22Rv1 (cell line): ENCODE results near the gene THRB.

Source experiments
- H3K27ac ChIP-seq: fragments of 450-650 bp; 2 replicates; pipeline ENCODE4 v1.5.1; 2017
- CTCF ChIP-seq: fragments of 450-650 bp; IDR thresholded peaks from 2 replicates; pipeline ENCODE4 v1.5.1; 2017; ENCODE audit warnings: mild to moderate bottlenecking
- ZFX ChIP-seq: fragments of 450-650 bp; IDR thresholded peaks from 2 replicates; pipeline ENCODE4 v1.6.1; 2017; ENCODE audit warnings: antibody characterized with exemption, borderline replicate concordance

The THRB gene

GRCh38 chr3:24067483-24067882 is 427.2 kb downstream of the THRB start:
- H3K27ac ChIP-seq: no peak overlapping the region
- no peak for TF ChIP-seq CTCF
- TF ChIP-seq ZFX: no peak
